HL-60 (cell line): Measurements from ENCODE around the gene MILR1.

ENCODE experiments used
- DNase-seq, 2 experiments: peaks; one replicate each; pipeline ENCODE4 v3.0.0-alpha.2; 2010 to 2020; ENCODE audit warnings: low read depth in 1 of 2, low spot score in 1 of 2
- H3K27ac ChIP-seq: fragments of 250-450 bp; sonication (Bioruptor Pico); replicated peaks from 2 replicates; pipeline ENCODE4 v1.5.1; 2020; ENCODE audit warnings: mild to moderate bottlenecking, moderate library complexity
- H3K27me3 ChIP-seq: fragments of 250-450 bp; sonication (Bioruptor Pico); 2 replicates; pipeline ENCODE4 v1.5.1; 2021; ENCODE audit warnings: mild to moderate bottlenecking, moderate library complexity; ENCODE audit not compliant: insufficient read depth, poor library complexity, severe bottlenecking
- H3K4me3 ChIP-seq: replicated peaks from 2 replicates; pipeline ENCODE4 v1.5.1; 2011; ENCODE audit warnings: mild to moderate bottlenecking, control low read depth, low read length; ENCODE audit not compliant: insufficient read depth
- CTCF ChIP-seq: IDR thresholded peaks from one replicate; pipeline ENCODE4 v1.5.1; 2011; ENCODE audit warnings: low read length, control low read depth, inconsistent platforms; ENCODE audit not compliant: insufficient read depth
- GABPA ChIP-seq: IDR thresholded peaks from 2 replicates; pipeline ENCODE4 v1.6.1; 2012; ENCODE audit warnings: low read depth
- POLR2AphosphoS5 ChIP-seq: IDR thresholded peaks from 2 replicates; pipeline ENCODE4 v1.6.1; 2012; ENCODE audit warnings: low read depth
- SPI1 ChIP-seq: IDR thresholded peaks from 2 replicates; pipeline ENCODE4 v1.6.1; 2012; ENCODE audit warnings: low read depth, mild to moderate bottlenecking, borderline replicate concordance
- TF ChIP-seq, protein P1 (sequence below): IDR thresholded peaks from 2 replicates; pipeline ENCODE4 v1.6.1; 2012; ENCODE audit warnings: low read depth; ENCODE audit not compliant: insufficient replicate concordance

Gene MILR1

DNA sequence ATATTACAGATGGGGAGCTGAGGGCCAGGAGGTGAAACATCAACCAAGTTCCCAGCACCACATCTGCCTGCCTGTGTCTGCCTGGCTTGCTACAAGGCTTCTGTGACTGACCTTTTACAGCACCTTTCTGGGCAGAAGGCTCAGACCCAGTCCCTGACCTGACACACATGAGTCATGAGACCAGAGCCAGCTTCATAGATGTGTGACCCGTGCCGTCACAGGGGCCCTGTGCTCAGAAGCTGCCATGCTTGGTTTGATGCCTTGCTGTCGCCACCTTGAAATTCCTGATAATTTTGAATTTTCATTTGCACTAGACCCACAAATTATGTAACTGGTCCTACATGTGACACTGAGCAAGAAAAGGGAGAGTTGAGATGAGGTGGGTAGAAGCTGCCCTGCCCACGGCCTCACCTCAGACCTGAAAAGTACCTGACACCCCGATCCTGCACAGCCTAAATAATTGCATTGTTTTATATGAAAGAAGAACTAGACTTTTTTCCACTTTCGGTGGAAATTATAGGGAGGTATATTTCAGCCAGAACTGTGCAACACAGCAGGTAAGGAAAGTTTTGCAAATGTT lies 44.9 kb upstream of the MILR1 start:
- Histone ChIP-seq H3K27me3 (no peaks in the 10 kb centered on the region), H3K4me3 (no peak overlapping the region), H3K27ac (peak overlapping the region; percentile 57)
- TF ChIP-seq CTCF (no peak), GABPA (no peak), SPI1 (no peak), POLR2AphosphoS5 (no peak)
- TF ChIP-seq, protein P1, sequence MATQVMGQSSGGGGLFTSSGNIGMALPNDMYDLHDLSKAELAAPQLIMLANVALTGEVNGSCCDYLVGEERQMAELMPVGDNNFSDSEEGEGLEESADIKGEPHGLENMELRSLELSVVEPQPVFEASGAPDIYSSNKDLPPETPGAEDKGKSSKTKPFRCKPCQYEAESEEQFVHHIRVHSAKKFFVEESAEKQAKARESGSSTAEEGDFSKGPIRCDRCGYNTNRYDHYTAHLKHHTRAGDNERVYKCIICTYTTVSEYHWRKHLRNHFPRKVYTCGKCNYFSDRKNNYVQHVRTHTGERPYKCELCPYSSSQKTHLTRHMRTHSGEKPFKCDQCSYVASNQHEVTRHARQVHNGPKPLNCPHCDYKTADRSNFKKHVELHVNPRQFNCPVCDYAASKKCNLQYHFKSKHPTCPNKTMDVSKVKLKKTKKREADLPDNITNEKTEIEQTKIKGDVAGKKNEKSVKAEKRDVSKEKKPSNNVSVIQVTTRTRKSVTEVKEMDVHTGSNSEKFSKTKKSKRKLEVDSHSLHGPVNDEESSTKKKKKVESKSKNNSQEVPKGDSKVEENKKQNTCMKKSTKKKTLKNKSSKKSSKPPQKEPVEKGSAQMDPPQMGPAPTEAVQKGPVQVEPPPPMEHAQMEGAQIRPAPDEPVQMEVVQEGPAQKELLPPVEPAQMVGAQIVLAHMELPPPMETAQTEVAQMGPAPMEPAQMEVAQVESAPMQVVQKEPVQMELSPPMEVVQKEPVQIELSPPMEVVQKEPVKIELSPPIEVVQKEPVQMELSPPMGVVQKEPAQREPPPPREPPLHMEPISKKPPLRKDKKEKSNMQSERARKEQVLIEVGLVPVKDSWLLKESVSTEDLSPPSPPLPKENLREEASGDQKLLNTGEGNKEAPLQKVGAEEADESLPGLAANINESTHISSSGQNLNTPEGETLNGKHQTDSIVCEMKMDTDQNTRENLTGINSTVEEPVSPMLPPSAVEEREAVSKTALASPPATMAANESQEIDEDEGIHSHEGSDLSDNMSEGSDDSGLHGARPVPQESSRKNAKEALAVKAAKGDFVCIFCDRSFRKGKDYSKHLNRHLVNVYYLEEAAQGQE, result no peak
- DNase-seq, result no peak

DNA sequence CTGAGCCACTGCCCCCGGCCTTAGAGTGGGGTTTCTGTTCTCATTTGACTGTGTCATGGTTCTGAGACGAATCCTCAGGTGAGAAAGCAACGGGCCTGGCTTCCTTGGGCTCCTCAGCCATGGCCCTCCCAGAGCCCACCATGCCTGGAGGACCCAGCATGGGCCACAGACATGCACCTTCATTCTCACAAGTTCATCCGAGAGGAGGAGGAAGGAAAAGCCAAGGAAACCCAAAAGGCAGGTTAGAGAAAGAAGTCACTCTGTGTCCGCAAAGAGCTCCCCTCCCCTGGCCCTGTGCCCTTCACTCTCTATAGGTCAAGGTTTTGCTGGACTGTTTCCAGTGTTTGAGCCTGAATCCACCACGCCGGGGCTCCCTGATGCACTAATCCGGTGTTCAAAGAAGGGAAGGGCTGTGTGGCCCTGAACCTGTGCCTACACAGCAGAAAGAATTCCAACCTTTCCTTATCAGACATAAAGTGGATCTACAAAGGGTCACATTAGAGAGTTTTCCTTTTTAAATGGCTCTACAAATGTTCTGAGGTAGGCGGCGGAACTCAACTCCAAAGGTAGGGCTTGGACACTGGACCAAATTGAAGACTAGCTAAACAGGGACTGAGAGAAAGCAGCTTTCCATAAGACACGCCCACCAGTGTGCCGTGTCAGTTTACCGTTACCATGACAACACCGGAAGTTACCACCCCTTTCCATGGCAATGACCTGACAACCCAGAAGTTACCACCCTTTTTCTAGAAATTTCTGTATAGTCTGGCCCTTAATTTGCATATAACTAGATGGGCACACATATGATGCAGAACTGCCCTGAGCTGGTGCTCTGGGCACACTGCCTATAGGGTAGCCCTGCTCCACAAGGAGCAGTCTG lies 42.4 kb upstream of the MILR1 start:
- no peak overlapping the region for H3K4me3 ChIP-seq
- H3K27me3 ChIP-seq, result no peaks in the 10 kb centered on the region
- TF ChIP-seq GABPA (no peak), POLR2AphosphoS5 (no peak), SPI1 (no peak), CTCF (no peak)
- TF ChIP-seq, protein P1, result no peak
- DNase-seq, result peak in 1 of 2 experiments; percentile 34
- no peak overlapping the region for H3K27ac ChIP-seq

DNA sequence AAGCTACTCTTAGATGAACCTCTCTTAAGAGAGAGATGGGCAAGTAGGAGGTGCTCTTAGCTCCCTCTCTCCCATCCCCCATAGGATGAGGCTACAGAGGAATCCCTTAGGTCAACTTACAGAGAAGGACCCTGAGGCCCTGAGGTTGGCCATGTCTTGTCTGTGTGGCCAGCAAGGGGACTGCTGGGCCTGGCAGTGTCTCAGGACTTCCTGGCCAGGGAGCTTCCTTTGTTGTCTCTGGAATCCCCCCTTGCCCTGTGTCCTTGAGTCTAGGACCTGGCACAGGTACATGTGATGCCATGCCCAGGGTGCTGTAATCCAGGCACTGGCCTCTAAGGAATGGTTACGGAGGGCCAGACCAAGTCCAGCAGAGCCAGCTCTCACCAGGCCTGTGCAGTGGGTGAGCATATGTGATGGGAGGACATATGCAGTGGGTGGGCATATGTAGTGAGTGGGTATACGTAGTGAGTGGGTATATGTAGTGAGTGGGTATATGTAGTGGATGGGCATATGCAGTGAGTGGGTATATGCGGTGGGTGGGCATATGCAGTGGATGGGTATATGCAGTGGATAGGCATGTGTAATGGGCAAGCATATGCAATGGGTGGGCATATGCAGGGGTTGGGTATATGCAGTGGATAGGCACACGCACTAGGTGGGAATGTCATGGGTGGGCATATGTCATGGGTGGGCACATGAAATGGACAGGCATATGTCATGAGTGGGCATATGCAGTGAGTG lies 38.0 kb upstream of the MILR1 start:
- Histone ChIP-seq H3K27me3 (no peaks in the 10 kb centered on the region), H3K27ac (peak overlapping the region; percentile 28; the same call in 1 of the 2 replicates), H3K4me3 (no peak overlapping the region)
- no peak for DNase-seq
- TF ChIP-seq POLR2AphosphoS5 (no peak), GABPA (no peak), CTCF (no peak), SPI1 (no peak)
- TF ChIP-seq, protein P1, result no peak
